ENCODE results near the gene ITK.
A peak's percentile ranks its signal among the peaks of the same experiment; 100 is the strongest.

Gene ITK

DNA sequence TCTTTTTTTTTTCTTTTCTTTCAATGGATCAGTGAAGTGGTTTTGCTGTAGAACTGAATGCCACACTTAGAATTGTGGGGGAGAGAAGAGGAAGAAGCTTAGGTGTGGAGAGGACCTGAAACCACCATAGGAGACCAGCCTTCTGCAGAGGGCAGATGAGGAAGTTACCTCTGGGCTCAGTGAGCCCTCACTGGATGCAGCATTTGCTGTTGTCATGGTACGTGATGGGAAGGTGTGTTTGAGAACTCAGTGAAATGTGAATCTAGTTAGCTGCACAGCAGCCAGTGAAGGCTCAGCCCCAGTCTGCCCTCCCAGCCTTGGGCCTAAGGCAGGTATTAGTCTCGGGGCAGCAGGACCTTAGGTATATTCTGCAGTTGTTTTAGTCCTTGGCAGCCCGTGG, 102.8 kb downstream of the ITK start:
- DNase-seq: no peak

DNA sequence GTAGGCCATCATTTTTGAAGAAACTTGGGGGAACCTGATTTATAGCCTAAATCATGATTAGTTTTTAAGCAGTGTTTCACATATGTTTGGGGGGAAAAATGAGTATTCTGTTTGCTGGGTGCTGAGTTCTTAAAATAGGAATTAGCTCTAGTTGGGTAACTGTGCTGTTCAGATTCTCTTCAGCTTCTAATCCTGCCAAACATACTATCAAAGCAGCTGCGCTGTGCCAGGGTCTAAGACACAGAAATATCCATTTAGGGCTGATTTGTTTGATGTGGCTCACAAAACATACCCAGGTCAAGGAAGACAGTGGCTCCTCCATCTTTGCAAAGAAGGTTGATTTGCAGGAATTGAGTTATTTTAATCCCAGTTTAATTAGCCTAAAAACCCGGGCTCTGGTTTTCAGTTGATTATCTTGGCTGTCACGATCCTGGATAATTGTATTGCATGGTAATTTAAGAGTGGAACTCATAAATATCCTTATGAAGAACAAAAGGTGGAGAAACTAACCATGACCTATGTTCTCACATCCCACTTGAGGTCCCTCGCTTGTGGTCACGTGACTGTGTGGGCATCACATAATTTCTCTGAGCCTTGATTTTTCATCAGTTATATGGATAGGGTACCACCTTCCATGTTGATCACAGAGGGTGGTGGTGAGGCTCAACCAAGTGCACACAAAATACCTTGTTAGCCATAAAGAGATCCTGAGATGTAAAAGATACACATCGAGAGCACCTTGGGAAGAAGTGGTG, 104.0 kb downstream of the ITK start:
- no peak for DNase-seq

DNA sequence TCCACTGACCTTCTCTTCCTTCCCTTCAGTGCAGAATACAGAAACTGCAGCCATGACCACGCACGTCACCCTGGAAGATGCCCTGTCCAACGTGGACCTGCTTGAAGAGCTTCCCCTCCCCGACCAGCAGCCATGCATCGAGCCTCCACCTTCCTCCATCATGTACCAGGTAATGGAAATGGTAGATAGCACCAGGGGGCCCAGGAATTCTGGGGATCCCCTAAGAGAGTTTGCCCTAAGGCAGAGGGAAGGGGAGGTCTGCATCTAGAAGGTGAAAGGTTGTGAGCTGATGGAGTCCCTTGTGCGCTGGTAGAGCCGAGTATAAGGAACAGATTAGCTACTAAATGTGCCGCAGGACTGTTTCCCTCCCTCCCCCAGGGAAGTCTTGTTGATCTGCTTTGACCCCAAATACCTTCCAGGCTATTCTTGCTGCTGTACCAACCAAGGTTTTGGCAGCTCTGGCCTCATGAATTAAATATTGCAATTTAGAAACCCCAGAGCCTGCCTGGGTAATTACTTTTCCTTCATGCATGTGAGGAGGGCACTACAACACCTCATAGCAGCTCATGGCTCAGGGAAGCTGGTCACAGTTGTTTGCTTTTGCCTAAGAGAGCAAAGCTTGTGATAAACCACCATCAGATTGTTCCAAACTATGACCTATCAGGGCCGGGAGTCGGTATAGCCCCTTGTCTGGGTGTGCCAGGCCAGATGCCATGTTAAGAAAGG, 104.8 kb downstream of the ITK start:
- DNase-seq: no peak

DNA sequence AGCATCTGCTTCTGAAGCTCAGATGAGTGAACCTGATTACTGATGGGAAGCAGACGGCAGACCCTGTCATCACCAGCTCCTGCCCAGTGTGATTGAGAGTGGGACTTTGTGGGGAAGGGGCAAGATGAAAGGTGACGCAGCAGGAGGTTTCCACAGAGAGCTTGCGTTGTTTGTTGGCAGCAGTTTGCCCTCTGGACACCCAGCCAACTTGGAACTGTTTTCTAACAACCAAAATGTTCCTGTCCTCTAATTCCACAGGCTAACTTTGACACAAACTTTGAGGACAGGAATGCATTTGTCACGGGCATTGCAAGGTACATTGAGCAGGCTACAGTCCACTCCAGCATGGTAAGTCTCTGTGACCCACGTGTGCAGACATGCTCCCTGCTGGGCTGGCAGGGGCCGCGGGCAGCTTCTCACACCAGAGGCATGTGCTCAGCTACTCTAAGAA, 106.1 kb downstream of the ITK start:
- DNase-seq: peak; percentile 50

DNA sequence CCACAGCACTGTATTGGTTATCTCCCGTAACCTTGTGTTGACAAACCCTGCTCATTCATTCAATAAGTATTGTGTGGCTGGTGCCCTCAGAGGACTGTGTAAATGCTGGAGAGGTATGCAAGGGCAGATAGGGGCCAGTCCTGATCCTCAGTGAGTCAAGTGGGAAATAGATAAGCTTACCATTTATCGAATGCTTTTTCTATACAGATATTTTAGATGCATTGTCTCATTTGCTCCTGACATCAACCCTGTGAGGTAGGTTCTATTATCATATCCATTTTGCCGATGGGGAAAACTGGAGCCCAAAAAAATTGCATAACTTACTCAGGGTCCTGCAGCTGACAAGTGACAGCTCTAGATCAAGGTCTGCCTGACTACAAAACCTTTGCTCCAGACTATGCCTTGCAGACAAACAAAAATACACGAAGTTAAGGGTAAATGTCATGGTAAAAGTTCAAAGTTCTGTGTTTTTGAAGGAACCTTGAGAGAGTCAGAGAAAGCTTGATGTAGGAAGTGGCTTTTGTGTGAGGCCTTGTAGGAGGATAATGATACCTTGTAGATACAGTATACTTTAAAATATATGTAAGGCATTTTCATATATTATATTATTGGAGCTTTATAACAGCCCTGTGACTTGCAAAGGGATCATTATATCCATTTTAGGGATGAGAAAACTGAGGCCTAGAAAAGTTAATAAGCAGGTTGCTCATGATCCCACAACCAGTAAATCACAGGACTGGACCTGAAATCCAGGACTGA, 107.9 kb downstream of the ITK start:
- no peak for DNase-seq

DNA sequence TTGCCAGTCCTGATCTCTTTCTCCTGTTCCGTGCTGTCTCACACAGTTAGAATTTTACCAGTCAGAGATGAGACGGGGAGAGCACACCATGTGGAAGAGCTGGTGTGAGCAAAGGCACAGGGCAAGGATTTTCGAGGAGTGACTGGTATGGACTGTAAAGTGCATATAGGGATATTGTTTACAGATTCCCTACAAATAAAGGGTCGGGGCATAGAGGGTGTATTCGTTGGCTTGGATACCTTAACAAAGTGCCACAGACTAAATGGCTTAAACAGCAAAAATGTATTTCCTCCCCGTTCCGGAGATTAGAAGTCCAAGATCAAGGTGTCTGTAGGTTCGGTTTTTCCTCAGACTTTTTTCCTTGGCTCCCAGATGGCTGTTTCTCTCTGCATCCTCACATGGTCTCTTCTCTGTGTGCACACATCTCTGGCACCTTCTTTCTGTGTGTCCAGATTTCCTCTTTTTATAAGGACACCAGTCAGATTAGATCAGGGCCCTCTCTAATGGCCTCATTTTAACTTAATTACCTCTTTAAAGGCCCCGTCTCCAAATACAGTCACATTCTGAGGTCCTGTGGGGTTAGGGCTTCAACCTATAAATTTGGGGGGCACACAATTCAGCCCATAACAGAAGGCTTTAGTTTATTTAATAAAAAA, 108.7 kb downstream of the ITK start:
- DNase-seq: no peak

DNA sequence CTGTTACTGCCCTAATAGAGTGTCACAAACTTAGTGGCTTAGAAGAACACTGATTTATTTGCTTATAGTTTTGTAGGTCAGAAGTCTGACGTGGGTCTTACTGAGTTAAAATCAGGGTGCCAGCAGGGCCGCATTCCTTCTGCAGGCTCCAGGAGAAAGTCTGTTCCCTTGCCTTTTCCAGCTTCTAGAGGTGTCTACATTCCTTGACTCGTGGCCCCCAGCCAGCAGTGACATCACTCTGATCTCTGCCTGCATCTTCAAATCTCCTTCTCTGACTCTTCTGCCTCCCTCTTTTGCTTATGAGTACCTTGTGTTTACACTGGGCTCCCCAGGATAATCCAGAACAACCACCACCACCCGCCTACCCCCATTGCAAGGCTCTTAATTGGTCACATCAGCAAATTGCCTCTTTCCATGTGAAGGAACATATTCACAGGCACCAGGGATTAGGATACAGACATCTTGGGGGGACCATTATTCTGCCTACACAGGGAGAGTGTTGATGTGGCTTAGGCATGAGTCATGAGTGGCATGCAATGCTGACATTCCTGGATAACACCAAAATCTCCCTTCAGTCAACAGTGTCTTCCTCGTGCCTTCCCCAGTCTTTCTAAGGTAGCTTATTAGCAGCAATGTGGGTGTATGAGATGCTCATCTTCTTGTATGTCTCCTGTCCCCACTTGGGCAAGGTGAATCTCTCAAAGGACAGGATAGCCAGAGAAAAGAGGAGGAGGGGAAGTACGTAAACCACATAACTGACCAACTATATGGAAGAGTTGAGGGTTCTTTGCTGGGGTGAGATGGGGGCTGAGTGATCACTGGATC, 109.7 kb downstream of the ITK start:
- DNase-seq: peak; percentile 87

DNA sequence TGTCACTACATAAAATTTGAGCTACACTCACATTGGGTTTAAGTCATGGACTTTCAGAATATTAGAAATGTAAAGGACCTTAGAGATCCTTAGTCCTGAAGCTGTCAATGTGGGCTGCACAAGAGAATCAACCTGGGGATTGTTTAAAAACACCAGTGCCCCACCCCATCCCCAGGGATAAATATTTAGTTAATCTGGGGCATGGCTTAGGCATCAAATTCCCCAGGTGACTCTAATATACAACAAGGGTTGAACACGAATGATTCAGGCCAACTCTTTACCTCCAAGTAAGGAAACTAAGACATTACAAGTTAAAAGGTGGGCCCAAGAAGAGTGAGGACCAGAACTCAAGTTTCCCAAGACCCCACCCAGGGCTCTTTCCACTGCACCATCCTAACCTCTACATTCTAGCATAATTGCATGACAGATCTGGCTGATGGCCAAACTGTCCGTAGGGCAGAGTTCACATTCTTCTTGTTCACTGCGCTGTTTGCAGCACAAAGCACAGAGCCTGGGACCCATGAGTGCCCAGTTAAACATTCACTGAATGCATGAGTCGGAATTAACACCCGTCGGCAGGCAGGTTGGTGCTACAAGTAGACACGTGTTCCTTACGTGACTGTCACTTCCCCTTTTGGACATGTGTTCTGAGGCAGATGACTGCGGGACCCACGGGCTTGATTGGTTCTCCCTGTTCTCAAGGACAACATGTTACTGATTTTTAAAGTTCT, 110.5 kb downstream of the ITK start:
- DNase-seq: no peak

DNA sequence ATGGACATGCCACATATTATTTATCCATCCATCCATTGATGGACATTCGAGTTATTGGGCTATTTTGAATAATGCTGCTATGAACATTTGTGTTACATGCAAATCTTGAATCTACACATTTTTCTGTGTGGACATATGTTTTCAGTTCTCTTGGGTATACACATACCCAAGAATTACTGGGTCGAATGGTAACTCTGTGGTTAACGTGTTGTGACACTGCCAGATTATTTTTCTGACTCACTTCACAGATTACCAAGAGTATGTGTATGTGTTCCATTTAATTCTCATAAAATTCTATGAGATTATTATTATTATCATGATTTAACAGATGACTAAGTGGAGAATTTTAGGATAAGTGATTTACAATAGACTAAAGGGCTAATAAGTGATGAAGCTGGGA, 112.0 kb downstream of the ITK start:
- peak; percentile 48 for DNase-seq

DNA sequence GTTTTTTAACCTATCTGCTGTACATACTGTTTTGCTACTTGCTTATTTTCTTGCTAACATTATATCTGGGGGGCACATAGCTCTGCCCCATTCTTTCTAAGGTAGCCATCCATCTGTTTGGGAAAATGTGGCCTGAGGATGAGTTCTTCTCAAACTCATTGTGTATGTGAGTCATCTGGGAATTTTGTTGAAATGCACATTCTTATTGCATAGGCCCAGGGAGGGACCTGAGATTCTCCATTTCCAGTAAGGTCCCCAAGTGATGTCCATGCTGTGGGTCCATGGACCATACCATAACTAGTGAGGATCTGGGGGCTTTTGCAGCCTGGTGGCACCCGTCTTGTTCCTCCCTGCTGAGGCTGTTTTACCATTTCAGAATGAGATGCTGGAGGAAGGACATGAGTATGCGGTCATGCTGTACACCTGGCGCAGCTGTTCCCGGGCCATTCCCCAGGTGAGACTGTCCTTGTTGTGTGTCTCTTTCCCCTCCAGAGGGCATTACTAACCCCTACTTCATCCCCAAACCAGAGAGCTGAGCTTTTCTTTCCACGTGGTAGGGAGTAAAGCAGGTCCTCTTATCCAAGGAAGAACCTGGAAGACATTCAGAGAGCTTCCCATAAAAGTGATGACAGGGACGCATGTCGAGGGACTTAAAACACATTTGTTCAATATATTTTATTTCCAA, 113.9 kb downstream of the ITK start:
- DNase-seq: no peak

DNA sequence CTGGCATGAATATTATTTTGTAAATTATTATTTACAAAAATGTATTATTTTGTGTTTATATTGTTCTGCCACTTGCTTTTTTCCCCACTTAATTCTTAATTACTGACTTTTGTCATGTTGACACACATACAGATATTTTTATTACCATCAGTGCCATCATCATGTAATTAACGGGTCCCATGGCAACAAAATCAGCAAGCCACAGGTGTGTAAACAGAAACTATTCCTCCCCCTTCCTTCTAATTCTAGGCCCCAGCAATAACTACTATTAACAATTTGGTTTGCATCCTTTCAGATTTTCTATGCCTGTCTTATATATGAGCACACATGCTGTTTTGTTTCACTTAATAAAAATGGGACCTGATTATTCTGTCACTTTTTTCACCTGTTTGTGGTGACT, 114.6 kb downstream of the ITK start:
- DNase-seq: no peak

DNA sequence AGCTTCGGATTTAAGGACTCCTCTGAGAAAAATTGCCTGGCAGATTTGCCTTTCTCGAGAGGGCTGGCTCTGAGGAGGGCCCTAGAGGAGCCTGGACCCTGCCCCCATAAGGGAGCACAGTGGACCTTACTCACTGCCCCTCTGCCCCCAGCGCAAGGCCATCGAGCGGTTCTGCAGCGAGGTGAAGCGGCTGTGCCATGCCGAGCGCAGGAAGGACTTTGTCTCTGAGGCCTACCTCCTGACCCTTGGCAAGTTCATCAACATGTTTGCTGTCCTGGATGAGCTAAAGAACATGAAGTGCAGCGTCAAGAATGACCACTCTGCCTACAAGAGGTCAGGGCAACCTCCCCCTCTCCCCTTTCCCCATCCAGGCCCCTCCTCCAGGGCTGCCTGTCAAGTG, 119.9 kb downstream of the ITK start:
- DNase-seq: no peak

DNA sequence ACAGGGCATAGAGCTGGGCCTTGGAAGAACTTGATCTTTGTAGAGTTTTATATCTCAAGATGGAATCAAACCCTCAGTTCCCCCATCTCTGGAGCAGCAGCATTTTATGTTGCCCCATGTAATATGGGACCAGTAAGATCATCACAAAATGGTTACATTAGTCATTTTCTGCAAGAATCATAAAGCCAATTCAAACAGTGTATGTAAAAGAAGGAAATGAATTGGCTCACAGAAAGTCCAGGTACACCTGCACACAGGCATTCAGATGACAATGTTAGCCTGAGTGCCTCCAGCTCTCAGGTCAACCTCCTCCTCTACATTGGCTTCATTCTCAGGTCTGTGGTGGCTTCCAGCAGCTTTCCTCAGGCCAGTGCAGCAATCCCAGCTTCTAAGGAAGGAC, 120.4 kb downstream of the ITK start:
- no peak for DNase-seq

DNA sequence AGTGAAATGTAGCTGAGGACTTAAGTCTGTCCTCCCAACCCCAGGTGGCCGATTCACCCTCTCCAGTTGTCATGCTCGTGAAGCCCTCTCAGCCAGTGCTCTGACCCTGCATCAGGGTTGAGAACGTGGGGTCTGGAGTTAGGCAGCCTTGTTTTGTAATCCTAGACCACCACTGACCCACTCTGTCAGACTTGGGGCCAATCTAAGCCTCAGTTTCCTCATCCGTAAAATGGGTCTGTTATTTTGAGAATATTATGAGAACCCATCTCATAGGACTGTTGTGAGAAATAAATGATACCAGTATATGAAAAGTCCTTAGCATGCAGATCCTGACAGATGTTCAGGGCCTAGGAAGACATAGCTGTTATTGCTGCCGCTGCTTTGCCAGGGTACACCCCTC, 122.4 kb downstream of the ITK start:
- DNase-seq: no peak

DNA sequence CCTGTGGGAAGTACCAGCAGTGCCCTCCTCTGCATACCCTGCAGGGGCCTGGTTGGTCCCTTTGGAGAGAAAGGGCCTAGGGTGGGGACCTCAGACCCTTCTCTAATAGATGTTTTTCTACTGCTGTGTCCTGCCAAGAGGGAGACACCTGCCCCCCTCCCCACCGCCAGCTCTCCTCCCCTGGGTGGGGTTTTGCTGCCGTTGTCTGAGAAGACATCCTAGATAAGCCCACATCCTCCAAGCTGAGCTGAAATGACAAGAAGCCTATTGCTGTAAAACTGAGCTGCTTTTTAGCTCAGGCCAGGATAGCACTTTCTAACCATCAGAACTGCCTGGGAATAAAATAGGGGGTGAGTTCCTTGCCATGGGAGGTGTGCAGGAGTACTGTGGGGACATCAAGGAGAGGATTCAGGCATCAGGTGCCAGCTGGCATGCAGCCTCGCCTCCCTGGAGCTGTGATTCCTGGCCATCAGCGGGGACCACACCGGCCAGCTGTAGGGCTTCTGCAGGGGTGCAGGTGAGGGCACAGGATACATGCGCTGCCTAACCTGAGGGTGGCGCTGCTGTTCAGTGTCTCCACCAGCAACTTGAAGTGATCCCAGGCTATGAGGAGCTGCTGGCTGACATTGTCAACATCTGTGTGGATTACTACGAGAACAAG, 123.2 kb downstream of the ITK start:
- DNase-seq: no peak

Measured in fibroblast of skin of abdomen (primary cell).